Suppressor macrophage treated with lipopolysaccharide for 4 hours (primary cell): ENCODE results near the gene LYPD6B.
A peak's percentile ranks its signal among the peaks of the same experiment; 100 is the strongest.

ENCODE experiments used
- DNase-seq: peaks from one replicate; pipeline ENCODE4 v3.0.0-alpha.2; 2020

LYPD6B gene

DNA sequence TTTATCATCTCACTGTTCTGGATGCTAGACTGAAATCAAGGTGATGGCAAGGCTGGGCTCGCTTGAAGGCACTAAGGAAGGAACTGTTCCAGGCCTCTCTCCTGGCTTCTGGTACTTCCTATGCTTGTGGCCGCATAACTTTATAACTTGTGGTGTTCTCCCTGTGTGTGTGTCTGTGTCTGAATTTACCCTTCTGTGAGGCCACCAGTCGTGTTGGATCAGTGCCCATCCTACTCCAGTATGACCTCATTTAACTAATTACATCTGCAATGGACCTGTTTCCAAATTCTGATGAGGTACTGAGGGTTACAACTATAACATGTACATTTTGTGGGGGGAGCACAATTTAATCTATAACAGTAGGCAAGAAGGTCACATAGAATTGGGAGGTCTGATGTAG lies 41.6 kb downstream of the LYPD6B start:
- DNase-seq: no peak

DNA sequence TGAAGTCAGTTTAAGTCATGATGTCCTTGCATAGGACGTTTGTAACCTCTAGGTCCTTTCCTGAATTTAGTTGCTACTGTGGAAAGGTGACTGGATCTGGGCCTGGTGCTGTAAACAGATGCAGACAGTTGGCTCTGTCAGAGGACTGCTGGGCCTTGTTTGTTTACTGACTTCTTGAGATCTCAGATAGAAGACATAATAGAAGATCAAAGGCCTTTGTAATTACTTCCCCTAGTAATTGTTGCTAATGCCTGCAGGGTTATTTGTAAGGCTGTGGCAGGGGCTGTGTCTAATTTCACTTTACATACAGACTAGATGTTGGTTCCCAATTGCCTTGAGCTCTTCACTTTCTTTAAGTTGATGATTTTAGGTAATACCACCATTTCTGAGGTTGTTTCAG lies 42.5 kb downstream of the LYPD6B start:
- no peak for DNase-seq

- peak; percentile 8 for DNase-seq
Measured at GRCh38 chr2:149082079-149082478, 43.6 kb downstream of the LYPD6B start.

DNA sequence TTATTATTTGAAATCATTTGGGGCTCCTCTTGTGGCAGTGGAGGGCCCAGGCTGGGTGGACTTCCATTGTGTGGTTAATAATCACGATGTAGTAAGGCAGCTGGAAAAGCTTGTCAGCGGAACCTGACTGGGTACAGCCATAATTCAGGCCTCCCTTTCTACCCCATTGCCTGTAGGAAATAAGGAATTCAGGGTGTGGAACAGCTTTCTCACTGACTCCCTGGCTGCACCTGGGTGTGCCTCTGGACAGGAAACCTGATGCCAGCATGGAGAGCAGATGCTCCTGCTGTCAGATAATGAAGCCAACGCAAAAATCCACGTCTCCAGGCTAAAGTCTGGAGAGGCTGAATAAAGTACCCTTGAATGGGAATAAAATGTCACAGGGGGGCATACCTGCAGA lies 44.2 kb downstream of the LYPD6B start:
- no peak for DNase-seq

- DNase-seq: peak; percentile 60
Measured at GRCh38 chr2:149084924-149085795, 46.7 kb downstream of the LYPD6B start.

- DNase-seq: no peak
Measured at GRCh38 chr2:149087751-149088150, 49.3 kb downstream of the LYPD6B start.

DNA sequence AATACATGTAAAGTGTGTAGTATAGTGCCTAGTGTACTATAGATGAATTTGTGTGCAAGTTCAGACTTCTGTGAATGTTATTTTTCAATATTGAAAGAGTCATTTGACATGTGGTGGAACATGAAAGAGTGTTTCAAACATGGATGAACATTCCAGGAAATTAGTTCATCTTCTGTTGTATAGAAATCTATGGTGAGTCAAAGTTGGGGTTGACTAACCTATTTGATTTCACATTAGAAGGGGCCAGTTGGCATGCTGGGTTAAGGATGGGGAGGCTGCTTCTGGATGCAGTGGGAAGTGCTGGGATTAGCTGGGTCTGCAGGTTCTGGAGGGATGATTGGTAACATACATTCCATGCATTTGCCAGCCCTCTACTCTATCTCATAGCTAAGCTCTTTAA lies 50.6 kb downstream of the LYPD6B start:
- DNase-seq: peak; percentile 19

DNA sequence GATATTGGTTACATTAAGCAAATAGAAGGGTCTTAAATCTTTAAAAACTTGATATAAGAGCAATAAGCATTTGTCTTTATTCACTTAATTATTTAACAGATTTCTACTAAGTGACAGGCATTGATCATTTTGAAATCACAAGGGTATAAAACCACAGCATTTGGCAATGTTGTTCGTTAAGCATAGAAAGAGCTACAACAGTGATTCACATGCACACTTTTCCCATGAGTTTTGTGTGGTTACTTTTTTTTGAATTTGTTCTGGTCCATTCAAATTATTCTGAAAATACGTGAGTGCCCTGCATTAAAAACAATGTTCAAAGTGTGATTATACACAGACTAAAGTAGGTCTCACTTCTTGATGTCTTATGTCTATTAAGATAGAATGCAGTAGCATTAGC lies 52.2 kb downstream of the LYPD6B start:
- DNase-seq: no peak

- no peak for DNase-seq
Measured at GRCh38 chr2:149093579-149093978, 55.1 kb downstream of the LYPD6B start.

DNA sequence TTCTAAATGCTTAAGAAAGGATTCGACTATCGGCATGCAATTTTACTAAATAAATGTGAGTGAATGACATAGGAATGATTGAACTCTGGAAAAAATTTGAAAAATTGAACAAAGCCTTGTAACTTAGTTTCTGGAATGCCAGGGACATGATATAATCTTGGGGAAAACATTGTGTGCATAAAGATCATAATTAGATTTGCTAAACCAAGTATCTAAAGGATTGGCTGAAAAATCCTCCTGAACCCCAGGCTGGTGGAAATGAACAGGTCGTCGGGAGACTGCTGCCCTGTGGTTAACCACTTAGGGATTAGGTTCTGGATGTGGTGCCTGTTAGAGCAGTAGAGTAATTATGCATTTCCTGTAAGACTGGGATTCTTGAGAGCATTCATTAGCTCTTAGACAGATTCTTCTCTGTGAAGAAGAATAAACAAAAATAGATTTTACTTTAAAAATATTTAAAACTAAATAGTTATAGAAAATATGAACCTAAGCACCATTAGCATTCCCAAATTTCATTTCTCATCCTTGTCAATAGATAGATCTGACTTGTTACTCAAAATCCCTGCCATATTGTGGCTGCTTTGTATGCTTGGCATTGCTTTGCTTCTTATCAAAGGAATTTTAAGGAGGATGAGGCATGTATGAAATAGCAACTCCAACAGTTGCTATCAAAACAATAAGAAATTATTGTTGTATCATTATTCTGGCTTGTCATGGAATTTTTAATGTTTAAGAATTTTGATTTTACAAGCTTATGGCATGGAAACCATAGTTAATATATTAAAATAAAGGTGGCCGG lies 55.9 kb downstream of the LYPD6B start:
- DNase-seq: no peak

DNA sequence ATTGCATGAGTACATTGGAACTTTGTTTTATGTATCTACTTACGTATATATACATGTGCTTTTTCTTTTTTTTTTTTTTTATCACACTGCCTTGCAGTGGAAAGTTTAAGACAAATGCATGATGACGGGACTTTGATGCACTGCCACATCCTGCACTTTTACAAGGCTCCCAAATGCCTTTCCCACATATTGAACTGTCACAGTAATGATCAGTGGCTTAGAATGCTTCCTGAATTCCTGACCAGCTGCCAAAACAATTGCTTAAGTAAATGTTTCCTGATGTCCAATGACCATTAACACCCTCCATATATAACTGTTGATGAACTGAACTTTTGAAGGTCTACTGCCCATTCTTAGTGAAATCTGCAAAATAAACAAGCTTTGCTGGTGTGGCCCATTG lies 60.2 kb downstream of the LYPD6B start:
- no peak for DNase-seq

DNA sequence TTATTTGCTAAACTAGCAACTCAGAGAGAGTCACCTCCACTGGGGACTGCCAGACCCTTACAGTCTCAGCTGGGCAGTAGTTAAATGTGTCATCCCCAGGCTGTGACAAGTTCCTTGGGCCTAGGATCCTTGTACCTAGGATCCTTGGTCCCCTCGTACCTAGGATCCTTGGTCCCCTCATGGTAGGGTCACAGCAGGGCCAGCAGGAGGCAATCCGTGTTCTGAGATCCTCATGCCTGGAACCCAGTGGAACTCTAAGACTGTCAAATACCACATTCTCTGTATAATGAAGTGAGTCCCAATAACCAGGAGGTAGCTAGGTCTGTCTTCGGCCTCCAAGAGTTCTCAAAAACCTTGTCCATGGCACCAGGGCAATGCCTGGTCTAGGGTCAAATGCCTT lies 60.8 kb downstream of the LYPD6B start:
- DNase-seq: no peak

- no peak for DNase-seq
Measured at GRCh38 chr2:149100739-149101699, 62.5 kb downstream of the LYPD6B start.

- no peak for DNase-seq
Measured at GRCh38 chr2:149101818-149102217, 63.3 kb downstream of the LYPD6B start.

DNA sequence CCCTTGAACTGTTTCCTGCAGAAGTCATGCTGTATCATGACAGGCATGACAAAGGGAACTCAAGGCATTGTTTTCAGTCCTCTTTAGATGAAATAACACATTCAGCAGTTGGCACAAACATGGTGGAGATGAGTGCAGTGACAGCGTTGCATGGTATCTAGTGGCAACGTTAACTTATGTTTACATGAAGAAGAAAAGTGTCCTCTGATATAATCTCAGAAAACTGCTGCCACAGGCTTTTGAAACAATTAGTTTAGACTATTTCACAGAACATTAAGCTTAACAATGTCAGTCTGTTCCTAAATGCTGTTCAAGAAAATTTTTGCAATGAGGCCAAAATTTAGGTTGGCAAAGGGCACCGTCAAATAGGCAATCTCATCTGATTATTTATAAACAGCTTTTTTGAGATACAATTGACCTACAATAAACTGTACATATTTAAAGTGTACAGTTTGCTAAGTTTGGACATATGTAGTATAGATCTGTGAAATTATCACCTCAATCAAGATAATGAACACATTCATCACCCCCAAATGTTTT lies 64.7 kb downstream of the LYPD6B start:
- DNase-seq: no peak

- no peak for DNase-seq
Measured at GRCh38 chr2:149104221-149104620, 65.7 kb downstream of the LYPD6B start.

- no peak for DNase-seq
Measured at GRCh38 chr2:149112068-149112467, 73.6 kb downstream of the LYPD6B start.

DNA sequence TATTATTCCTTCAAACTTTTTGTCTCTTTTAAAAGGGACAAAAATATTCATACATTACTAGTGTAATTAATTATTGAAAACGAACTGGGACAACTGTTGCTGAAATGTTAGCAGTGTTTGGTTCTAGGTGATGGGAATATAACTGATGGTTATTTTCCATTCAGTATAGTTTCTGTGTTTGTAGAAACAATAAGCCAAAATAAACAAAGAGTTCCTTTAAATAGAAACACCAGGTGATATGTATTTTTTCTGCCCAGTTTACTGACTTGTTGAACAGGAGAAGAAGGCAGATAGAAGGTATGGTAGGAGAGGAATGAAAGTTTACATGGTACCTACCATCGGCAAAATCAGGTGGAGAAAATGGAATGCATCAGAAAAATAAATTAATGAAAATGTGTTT lies 74.2 kb downstream of the LYPD6B start:
- DNase-seq: no peak

GRCh38 chr2:149115781-149116180 lies 77.3 kb downstream of the LYPD6B start:
- no peak for DNase-seq

DNA sequence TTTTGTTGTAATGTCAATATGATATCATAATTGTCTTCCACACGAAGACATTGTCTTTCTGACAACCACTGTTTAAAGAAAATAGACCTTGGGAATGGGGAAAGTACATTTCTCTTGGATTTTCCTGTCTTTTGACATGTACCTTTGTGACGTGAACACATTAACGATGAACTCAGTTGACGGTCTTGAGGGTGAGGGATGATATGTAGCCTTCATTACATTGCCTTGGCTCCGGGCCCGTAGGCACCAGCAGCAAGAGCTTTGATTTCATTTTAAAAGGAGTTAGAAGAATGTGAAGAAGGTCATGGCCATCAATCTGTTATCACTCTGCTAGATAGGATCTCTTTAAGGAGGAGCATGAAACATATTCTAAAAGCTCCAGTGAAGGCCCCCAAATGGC lies 80.9 kb downstream of the LYPD6B start:
- DNase-seq: no peak

GRCh38 chr2:149122516-149122915 lies 84.0 kb downstream of the LYPD6B start:
- DNase-seq: no peak

DNA sequence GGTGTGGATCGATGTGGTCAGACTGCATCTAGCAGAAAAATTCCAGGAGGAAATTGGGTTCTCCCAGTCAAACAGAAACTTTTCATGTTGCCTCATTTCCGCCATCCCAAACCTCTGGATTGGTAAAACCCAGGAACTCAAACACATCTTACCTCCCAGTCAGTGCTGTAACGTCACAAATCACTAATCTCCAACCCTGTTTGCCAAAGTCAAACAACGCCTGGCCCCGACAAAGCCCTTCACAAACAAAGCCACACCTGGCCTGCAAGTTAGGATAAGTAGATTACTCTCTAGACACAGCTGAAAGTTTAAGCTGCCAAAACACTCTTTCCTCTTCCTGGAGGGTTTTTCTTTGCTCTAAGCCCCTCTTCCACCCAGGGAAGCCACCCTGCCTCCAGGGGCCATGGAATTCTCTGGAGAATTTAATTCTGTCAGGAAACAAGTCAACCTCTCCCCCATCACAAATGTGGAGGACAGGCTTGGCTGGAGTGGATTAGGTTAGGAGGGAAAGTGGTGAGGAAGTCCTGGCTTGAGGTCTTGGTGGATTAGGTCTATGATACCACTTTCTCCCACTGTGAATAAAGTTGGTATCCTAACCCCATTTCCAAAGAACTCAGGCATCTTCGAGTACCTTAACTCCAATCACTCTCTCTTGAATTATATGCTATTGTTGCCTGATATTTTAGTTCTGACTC lies 86.7 kb downstream of the LYPD6B start:
- DNase-seq: no peak
